K562 (cell line): Measurements from ENCODE around the gene ZNF319. TPM values are rescaled to one million over a fixed set of nuclear protein-coding genes. Genes with fewer than 3 reads are reported as not detected.
A peak's percentile ranks its signal among the peaks of the same experiment; 100 is the strongest.

ENCODE experiments used
- CBX3 ChIP-seq, 2 experiments: IDR thresholded peaks; 1 replicate in 1 of 2; 2 replicates in 1 of 2; pipeline ENCODE4 v1.6.1; 2012; ENCODE audit warnings: inconsistent platforms in 2 of 2, low read length in 2 of 2, borderline replicate concordance in 1 of 2, control low read depth in 1 of 2
- CCNT2 ChIP-seq: IDR thresholded peaks from 2 replicates; pipeline ENCODE4 v1.6.1; 2011; ENCODE audit warnings: borderline replicate concordance, low read depth, mild to moderate bottlenecking, moderate library complexity, mixed read lengths, low read length; ENCODE audit not compliant: insufficient read length; ENCODE audit errors: extremely low read depth
- FOXA3 ChIP-seq, 2 experiments: fragments of 450-650 bp in 1 of 2; sonication (generic) in 1 of 2; formaldehyde crosslinking; IDR thresholded peaks in 1 of 2; conservative IDR thresholded peaks in 1 of 2; 2 replicates each; pipeline versions ENCODE4 v1.4.0 to v1.8.0; 2020 to 2022; ENCODE audit warnings: mild to moderate bottlenecking in 2 of 2, missing genetic modification reagents in 1 of 2
- GTF2E2 ChIP-seq: fragments of 200-800 bp; sonication (Bioruptor generic); IDR thresholded peaks from 2 replicates; pipeline ENCODE4 v1.6.1; 2016; ENCODE audit warnings: missing genetic modification characterization, missing compliant biosample characterization
- GTF2F1 ChIP-seq: IDR thresholded peaks from 2 replicates; pipeline ENCODE4 v1.6.1; 2011; ENCODE audit warnings: low read depth, low read length, improper control_type of control experiment
- HDGF ChIP-seq: fragments of 450-650 bp; IDR thresholded peaks from 2 replicates; pipeline ENCODE4 v1.6.1; 2016
- HNRNPL ChIP-seq: fragments of 200-400 bp; formaldehyde crosslinking; IDR thresholded peaks from 2 replicates; pipeline ENCODE4 v1.6.1; 2017; ENCODE audit warnings: low read depth, mild to moderate bottlenecking, low read length
- L3MBTL2 ChIP-seq: fragments of 450-650 bp; IDR thresholded peaks from 2 replicates; pipeline ENCODE4 v1.6.1; 2016; ENCODE audit warnings: mild to moderate bottlenecking, moderate library complexity
- NBN ChIP-seq: fragments of 450-650 bp; IDR thresholded peaks from 2 replicates; pipeline ENCODE4 v1.6.1; 2016; ENCODE audit warnings: low read depth, mild to moderate bottlenecking
- PCBP2 ChIP-seq: fragments of 200-400 bp; formaldehyde crosslinking; IDR thresholded peaks from 2 replicates; pipeline ENCODE4 v1.6.1; 2018; ENCODE audit warnings: low read length, low read depth, mild to moderate bottlenecking, moderate library complexity; ENCODE audit not compliant: poor library complexity, severe bottlenecking
- SIN3B ChIP-seq: fragments of 450-650 bp; IDR thresholded peaks from 2 replicates; pipeline ENCODE4 v1.6.1; 2017; ENCODE audit warnings: low read depth, mild to moderate bottlenecking, moderate library complexity
- TGIF2 ChIP-seq: sonication (generic); formaldehyde crosslinking; IDR thresholded peaks from 2 replicates; pipeline ENCODE4 v1.8.1; 2022; ENCODE audit warnings: mild to moderate bottlenecking, missing genetic modification reagents, moderate library complexity
- ZNF316 ChIP-seq: fragments of 450-650 bp; IDR thresholded peaks from 2 replicates; pipeline ENCODE4 v1.6.1; 2016
- ZNF699 ChIP-seq: fragments of 250-450 bp; sonication (Bioruptor Pico); IDR thresholded peaks from 2 replicates; pipeline ENCODE4 v1.8.0; 2021; ENCODE audit warnings: mild to moderate bottlenecking, moderate library complexity; ENCODE audit not compliant: insufficient replicate concordance
- polyA plus RNA-seq, 8 experiments: library from polyadenylated mRNA; depleted of rRNA in 4 of 8; stranded (reverse) in 5 of 8; unstranded in 3 of 8; fragments of >200 nt; fragmentation: Nextera tagmentation in 2 of 8; fragmentation: Illumina TruSeq in 1 of 8; extraction: Ambion mirVana in 2 of 8; extraction: Trizol in 1 of 8; gene quantifications; 2 replicates each; pipeline versions ENCODE4 v1.2.1 to v1.2.3, GENCODE V29; 2011 to 2014; ENCODE audit warnings: inconsistent platforms in 1 of 8, missing spikeins in 1 of 8
- total RNA-seq, 7 experiments: library from RNA; depleted of rRNA in 6 of 7; stranded (reverse); fragments of >200 nt in 6 of 7; fragmentation: Illumina TruSeq in 2 of 7; extraction: Trizol in 2 of 7; gene quantifications; 2 replicates each; pipeline versions ENCODE4 v1.2.1 to v1.2.3, GENCODE V29; 2011 to 2021; ENCODE audit warnings: low replicate concordance in 1 of 7
- TF ChIP-seq, protein P1 (sequence below): sonication (generic); formaldehyde crosslinking; IDR thresholded peaks from 2 replicates; pipeline ENCODE4 v1.8.0; 2022; ENCODE audit warnings: mild to moderate bottlenecking, missing genetic modification reagents
- TF ChIP-seq, protein P2 (sequence below): fragments of 450-650 bp; formaldehyde crosslinking; IDR thresholded peaks from 2 replicates; pipeline ENCODE4 v1.4.0; 2020; ENCODE audit warnings: mild to moderate bottlenecking, mixed read lengths
- TF ChIP-seq, protein P3 (sequence below): conservative IDR thresholded peaks from 2 replicates; pipeline ENCODE4 v1.6.1; 2011; ENCODE audit warnings: low read depth, mild to moderate bottlenecking, low read length; ENCODE audit not compliant: control insufficient read depth
- TF ChIP-seq, protein P4 (sequence below): fragments of 200-800 bp; sonication (Bioruptor generic); IDR thresholded peaks from 2 replicates; pipeline ENCODE4 v1.6.1; 2016; ENCODE audit warnings: missing genetic modification characterization, missing compliant biosample characterization

ZNF319 gene
- total and polyA plus RNA-seq, 9 of the 15 experiments (the other 6 are each of a cell fraction or from before 2014, with no cell fraction given), result 0.20 to 5.7 (median 1.4) TPM

DNA sequence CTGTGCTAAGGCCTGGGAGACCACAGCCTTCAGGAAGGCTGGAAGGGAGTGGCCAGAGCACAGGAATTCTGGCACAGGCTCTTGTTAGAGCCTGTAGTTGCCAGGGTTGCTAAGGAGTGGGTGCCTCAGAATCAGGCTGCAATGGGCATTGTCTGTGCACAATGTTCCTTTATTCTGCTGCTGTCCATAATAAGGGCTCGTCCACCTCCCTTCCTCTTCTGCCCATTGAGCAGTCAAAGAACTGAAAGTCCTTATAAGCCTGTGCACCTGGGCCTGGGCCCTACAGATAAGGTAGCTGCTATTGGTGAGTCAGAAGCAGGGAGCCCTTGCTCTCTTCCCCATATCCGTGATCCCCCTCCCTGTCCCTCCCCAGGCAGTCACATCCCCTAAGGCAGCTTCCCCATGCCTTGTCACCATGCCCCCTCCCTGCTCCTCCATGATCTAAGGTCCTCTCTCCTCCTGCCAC is 24.1 kb downstream of the ZNF319 start (continued):
- TF ChIP-seq HDGF (no peak), CCNT2 (peak; percentile 83), GTF2F1 (no peak; the same call in 1 of the 2 replicates), ZNF699 (no peak), FOXA3 (CRISPR knock-in tag; conservative IDR thresholded peaks at IDR 0.05 in 1 of 2, IDR thresholded peaks at IDR 0.05 in 1 of 2) (no peak), NBN (peak; percentile 66; the same call in 1 of the 2 replicates), SIN3B (no peak), CBX3 (IDR thresholded peaks at IDR 0.05; ENCODE audit: borderline replicate concordance in 1 of 2, low read length in 2 of 2) (peak in 1 of 2 experiments; percentile 65; a peak in 1 of 3 replicates), L3MBTL2 (no peak), PCBP2 (no peak), HNRNPL (no peak), ZNF316 (0 out of 2 replicates have a peak, but pooled peaks have one; percentile 38), GTF2E2 (tag) (no peak), TGIF2 (no peak)
- TF ChIP-seq, protein P1, sequence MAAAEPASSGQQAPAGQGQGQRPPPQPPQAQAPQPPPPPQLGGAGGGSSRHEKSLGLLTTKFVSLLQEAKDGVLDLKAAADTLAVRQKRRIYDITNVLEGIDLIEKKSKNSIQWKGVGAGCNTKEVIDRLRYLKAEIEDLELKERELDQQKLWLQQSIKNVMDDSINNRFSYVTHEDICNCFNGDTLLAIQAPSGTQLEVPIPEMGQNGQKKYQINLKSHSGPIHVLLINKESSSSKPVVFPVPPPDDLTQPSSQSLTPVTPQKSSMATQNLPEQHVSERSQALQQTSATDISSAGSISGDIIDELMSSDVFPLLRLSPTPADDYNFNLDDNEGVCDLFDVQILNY (CRISPR knock-in tag), result no peak
- TF ChIP-seq, protein P2, sequence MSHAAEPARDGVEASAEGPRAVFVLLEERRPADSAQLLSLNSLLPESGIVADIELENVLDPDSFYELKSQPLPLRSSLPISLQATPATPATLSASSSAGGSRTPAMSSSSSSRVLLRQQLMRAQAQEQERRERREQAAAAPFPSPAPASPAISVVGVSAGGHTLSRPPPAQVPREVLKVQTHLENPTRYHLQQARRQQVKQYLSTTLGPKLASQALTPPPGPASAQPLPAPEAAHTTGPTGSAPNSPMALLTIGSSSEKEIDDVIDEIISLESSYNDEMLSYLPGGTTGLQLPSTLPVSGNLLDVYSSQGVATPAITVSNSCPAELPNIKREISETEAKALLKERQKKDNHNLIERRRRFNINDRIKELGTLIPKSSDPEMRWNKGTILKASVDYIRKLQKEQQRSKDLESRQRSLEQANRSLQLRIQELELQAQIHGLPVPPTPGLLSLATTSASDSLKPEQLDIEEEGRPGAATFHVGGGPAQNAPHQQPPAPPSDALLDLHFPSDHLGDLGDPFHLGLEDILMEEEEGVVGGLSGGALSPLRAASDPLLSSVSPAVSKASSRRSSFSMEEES (CRISPR knock-in tag), result no peak
- TF ChIP-seq, protein P3, sequence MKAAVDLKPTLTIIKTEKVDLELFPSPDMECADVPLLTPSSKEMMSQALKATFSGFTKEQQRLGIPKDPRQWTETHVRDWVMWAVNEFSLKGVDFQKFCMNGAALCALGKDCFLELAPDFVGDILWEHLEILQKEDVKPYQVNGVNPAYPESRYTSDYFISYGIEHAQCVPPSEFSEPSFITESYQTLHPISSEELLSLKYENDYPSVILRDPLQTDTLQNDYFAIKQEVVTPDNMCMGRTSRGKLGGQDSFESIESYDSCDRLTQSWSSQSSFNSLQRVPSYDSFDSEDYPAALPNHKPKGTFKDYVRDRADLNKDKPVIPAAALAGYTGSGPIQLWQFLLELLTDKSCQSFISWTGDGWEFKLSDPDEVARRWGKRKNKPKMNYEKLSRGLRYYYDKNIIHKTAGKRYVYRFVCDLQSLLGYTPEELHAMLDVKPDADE, result 0 out of 2 replicates have a peak, but pooled peaks have one; percentile 35
- TF ChIP-seq, protein P4, sequence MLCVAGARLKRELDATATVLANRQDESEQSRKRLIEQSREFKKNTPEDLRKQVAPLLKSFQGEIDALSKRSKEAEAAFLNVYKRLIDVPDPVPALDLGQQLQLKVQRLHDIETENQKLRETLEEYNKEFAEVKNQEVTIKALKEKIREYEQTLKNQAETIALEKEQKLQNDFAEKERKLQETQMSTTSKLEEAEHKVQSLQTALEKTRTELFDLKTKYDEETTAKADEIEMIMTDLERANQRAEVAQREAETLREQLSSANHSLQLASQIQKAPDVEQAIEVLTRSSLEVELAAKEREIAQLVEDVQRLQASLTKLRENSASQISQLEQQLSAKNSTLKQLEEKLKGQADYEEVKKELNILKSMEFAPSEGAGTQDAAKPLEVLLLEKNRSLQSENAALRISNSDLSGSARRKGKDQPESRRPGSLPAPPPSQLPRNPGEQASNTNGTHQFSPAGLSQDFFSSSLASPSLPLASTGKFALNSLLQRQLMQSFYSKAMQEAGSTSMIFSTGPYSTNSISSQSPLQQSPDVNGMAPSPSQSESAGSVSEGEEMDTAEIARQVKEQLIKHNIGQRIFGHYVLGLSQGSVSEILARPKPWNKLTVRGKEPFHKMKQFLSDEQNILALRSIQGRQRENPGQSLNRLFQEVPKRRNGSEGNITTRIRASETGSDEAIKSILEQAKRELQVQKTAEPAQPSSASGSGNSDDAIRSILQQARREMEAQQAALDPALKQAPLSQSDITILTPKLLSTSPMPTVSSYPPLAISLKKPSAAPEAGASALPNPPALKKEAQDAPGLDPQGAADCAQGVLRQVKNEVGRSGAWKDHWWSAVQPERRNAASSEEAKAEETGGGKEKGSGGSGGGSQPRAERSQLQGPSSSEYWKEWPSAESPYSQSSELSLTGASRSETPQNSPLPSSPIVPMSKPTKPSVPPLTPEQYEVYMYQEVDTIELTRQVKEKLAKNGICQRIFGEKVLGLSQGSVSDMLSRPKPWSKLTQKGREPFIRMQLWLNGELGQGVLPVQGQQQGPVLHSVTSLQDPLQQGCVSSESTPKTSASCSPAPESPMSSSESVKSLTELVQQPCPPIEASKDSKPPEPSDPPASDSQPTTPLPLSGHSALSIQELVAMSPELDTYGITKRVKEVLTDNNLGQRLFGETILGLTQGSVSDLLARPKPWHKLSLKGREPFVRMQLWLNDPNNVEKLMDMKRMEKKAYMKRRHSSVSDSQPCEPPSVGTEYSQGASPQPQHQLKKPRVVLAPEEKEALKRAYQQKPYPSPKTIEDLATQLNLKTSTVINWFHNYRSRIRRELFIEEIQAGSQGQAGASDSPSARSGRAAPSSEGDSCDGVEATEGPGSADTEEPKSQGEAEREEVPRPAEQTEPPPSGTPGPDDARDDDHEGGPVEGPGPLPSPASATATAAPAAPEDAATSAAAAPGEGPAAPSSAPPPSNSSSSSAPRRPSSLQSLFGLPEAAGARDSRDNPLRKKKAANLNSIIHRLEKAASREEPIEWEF (CRISPR knock-in tag), result no peak
